WI38 (cell line): ENCODE data around the gene KRT15.

Source experiments
- H3K4me3 ChIP-seq: 2 replicates; pipeline ENCODE4 v1.5.1; 2011; ENCODE audit warnings: low read depth, mild to moderate bottlenecking, control low read depth, low read length
- CTCF ChIP-seq: IDR thresholded peaks from 2 replicates; pipeline ENCODE4 v1.5.1; 2012; ENCODE audit warnings: low read depth, mild to moderate bottlenecking, control low read depth, low read length

KRT15 gene

GRCh38 chr17:41523787-41524186 is 5.1 kb upstream of the KRT15 start:
- no peak for TF ChIP-seq CTCF
- no peak overlapping the region for H3K4me3 ChIP-seq

- no peak for TF ChIP-seq CTCF
- no peak overlapping the region for H3K4me3 ChIP-seq
Observed at GRCh38 chr17:41523225-41523593, 4.5 kb upstream of the KRT15 start.

- H3K4me3 ChIP-seq, result no peak overlapping the region
- no peak for TF ChIP-seq CTCF
Observed at GRCh38 chr17:41522301-41523224, 3.9 kb upstream of the KRT15 start.

- H3K4me3 ChIP-seq, result no peak overlapping the region
- TF ChIP-seq CTCF, result no peak
Observed at GRCh38 chr17:41521574-41522261, 3.0 kb upstream of the KRT15 start.

- no peak overlapping the region for H3K4me3 ChIP-seq
- TF ChIP-seq CTCF, result no peak
Observed at GRCh38 chr17:41520821-41521521, 2.3 kb upstream of the KRT15 start.

GRCh38 chr17:41519501-41520224 is 973 bp upstream of the KRT15 start:
- no peak overlapping the region for H3K4me3 ChIP-seq
- TF ChIP-seq CTCF, result no peak
